ENCODE data around the gene B3GNT2. TPM values are rescaled to one million over a fixed set of nuclear protein-coding genes. Genes with fewer than 3 reads are reported as not detected.

The B3GNT2 gene
- polyA plus RNA-seq, 4 donors, result 13.4 to 24.7 (median 19.2) TPM

GRCh38 chr2:62216616-62217015 is 20.7 kb downstream of the B3GNT2 start:
- peak overlapping the region in 2 of 3 donors; percentile 31 to 60 for H3K27ac ChIP-seq (ENCODE audit: low read depth in 1 of 3, low read length in 2 of 3)
- H3K4me1 ChIP-seq (ENCODE audit: control insufficient read depth in 3 of 3, insufficient read depth in 2 of 3, low read depth in 1 of 3, low read length in 2 of 3), result peaks cover 7 to 25% (median 21%) of the 10 kb centered on the region in 3 donors
- H3K9me3 ChIP-seq (ENCODE audit: control insufficient read depth in 2 of 2, insufficient read depth in 1 of 2, low read depth in 1 of 2, low read length in 1 of 2), result peaks cover 0 to 13% of the 10 kb centered on the region in 2 donors
- no peak overlapping the region for H3K4me3 ChIP-seq (ENCODE audit: low read depth in 1 of 3, low read length in 3 of 3)
- no peaks in the 10 kb centered on the region for H3K27me3 ChIP-seq (ENCODE audit: control insufficient read depth in 3 of 3, insufficient read depth in 3 of 3, low read length in 3 of 3)
- peaks cover 0 to 15% (median 0%) of the 10 kb centered on the region in 3 donors for H3K36me3 ChIP-seq (ENCODE audit: control insufficient read depth in 3 of 3, insufficient read depth in 2 of 3, low read depth in 1 of 3, low read length in 3 of 3)
- 66 to 79% (median 75%) methylated on average over 8 of the region's 8 CpGs for WGBS, 3 donors
- FAIRE-seq (no peak), DNase-seq (peak; percentile 59 to 65)

DNA sequence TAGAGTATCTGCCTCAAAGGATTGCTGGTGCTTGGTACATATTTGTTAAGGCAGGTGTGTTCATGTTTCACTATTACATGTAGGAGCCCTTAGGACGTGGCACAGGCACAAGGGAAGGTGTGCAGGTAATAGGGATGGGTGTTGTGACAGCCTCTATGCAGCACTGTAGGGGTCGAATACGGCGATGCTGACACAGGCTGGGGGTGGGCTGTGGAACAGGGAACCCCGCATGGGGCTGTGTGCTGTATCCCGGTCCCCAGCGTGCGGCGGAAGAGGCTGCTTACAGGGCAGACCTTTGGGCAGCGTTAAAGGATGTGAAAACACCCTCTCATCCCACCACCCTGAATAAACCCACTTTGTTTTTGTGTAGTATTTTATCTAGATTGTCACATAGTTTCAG is 21.5 kb downstream of the B3GNT2 start:
- WGBS, 3 donors, result 85 to 95% (median 88%) methylated on average over 10 of the region's 10 CpGs

GRCh38 chr2:62217970-62218369 is 22.1 kb downstream of the B3GNT2 start:
- Histone ChIP-seq H3K4me1 (ENCODE audit: control insufficient read depth in 3 of 3, insufficient read depth in 2 of 3, low read depth in 1 of 3, low read length in 2 of 3) (peaks cover 7 to 25% (median 21%) of the 10 kb centered on the region in 3 donors), H3K9me3 (ENCODE audit: control insufficient read depth in 2 of 2, insufficient read depth in 1 of 2, low read depth in 1 of 2, low read length in 1 of 2) (peaks cover 0 to 13% of the 10 kb centered on the region in 2 donors), H3K36me3 (ENCODE audit: control insufficient read depth in 3 of 3, insufficient read depth in 2 of 3, low read depth in 1 of 3, low read length in 3 of 3) (peaks cover 0 to 16% (median under 1%) of the 10 kb centered on the region in 3 donors), H3K4me3 (ENCODE audit: low read depth in 1 of 3, low read length in 3 of 3) (no peak overlapping the region), H3K27ac (ENCODE audit: low read depth in 1 of 3, low read length in 2 of 3) (peak overlapping the region in 2 of 3 donors; percentile 25 to 52), H3K27me3 (ENCODE audit: control insufficient read depth in 3 of 3, insufficient read depth in 3 of 3, low read length in 3 of 3) (no peaks in the 10 kb centered on the region)
- WGBS, 3 donors, result 77 to 87% (median 87%) methylated on average over 5 of the region's 5 CpGs
- DNase-seq, result no peak
- FAIRE-seq, result no peak

More for the DNA sequence above, 21.5 kb downstream of the B3GNT2 start:
- FAIRE-seq (no peak), DNase-seq (no peak)
- Histone ChIP-seq H3K9me3 (ENCODE audit: control insufficient read depth in 2 of 2, insufficient read depth in 1 of 2, low read depth in 1 of 2, low read length in 1 of 2) (peaks cover 0 to 13% of the 10 kb centered on the region in 2 donors), H3K4me1 (ENCODE audit: control insufficient read depth in 3 of 3, insufficient read depth in 2 of 3, low read depth in 1 of 3, low read length in 2 of 3) (peaks cover 7 to 25% (median 21%) of the 10 kb centered on the region in 3 donors), H3K27ac (ENCODE audit: low read depth in 1 of 3, low read length in 2 of 3) (peak overlapping the region in 1 of 3 donors; percentile 78), H3K36me3 (ENCODE audit: control insufficient read depth in 3 of 3, insufficient read depth in 2 of 3, low read depth in 1 of 3, low read length in 3 of 3) (peaks cover 0 to 14% (median 0%) of the 10 kb centered on the region in 3 donors), H3K4me3 (ENCODE audit: low read depth in 1 of 3, low read length in 3 of 3) (no peak overlapping the region), H3K27me3 (ENCODE audit: control insufficient read depth in 3 of 3, insufficient read depth in 3 of 3, low read length in 3 of 3) (no peaks in the 10 kb centered on the region)

DNA sequence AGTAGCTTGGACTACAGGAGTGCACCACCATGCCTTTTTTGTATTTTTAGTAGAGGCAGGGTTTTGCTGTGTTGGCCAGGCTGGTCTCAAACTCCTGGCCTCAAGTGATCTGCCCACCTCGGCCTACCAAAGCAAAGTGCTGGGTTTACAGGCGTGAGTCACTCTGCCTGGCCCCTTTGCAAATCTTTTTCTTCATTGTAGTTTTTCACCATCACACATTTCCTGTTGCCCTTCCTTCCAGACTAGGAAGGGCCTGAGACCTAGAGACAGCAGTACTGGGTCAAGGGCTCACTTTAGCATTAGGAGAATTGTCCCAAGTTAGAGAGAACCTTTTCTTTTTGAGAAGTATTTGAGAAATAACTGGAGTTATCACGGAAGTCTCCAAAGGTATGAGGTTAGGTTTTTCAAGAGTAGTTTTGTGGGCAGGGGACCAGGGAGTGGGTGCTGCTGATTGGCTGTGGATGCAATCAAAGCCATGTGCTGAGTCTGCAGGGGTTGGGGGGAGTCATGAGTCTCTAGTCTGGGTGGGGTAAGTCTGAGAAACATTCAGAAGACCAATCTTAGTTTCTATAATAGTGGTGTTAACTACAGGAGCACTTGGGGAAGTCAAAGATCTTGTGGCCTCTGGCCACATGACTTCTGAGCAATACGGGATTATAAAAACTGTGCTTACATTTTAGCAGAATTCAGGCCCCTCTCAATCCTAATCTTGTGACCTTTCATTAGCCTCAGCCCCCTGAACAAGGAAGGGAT is 23.7 kb downstream of the B3GNT2 start:
- Histone ChIP-seq H3K27ac (ENCODE audit: low read depth in 1 of 3, low read length in 2 of 3) (peak overlapping the region in 1 of 3 donors; percentile 54), H3K4me3 (ENCODE audit: low read depth in 1 of 3, low read length in 3 of 3) (no peak overlapping the region), H3K27me3 (ENCODE audit: control insufficient read depth in 3 of 3, insufficient read depth in 3 of 3, low read length in 3 of 3) (no peaks in the 10 kb centered on the region), H3K9me3 (ENCODE audit: control insufficient read depth in 2 of 2, insufficient read depth in 1 of 2, low read depth in 1 of 2, low read length in 1 of 2) (peaks cover 0 to 13% of the 10 kb centered on the region in 2 donors), H3K36me3 (ENCODE audit: control insufficient read depth in 3 of 3, insufficient read depth in 2 of 3, low read depth in 1 of 3, low read length in 3 of 3) (peaks cover 0 to 11% (median 2%) of the 10 kb centered on the region in 3 donors), H3K4me1 (ENCODE audit: control insufficient read depth in 3 of 3, insufficient read depth in 2 of 3, low read depth in 1 of 3, low read length in 2 of 3) (peaks cover 2 to 25% (median 21%) of the 10 kb centered on the region in 3 donors)
- no peak for FAIRE-seq
- WGBS, 3 donors, result 69 to 78% (median 78%) methylated on average over 4 of the region's 4 CpGs
- no peak for DNase-seq

- no peaks in the 10 kb centered on the region for H3K27me3 ChIP-seq (ENCODE audit: control insufficient read depth in 3 of 3, insufficient read depth in 3 of 3, low read length in 3 of 3)
- FAIRE-seq (no peak), DNase-seq (peak in 1 of 2 donors; percentile 27)
- no peak overlapping the region for H3K4me3 ChIP-seq (ENCODE audit: low read depth in 1 of 3, low read length in 3 of 3)
- H3K4me1 ChIP-seq (ENCODE audit: control insufficient read depth in 3 of 3, insufficient read depth in 2 of 3, low read depth in 1 of 3, low read length in 2 of 3), result peaks cover 2 to 13% (median 8%) of the 10 kb centered on the region in 3 donors
- peaks cover 0 to 13% of the 10 kb centered on the region in 2 donors for H3K9me3 ChIP-seq (ENCODE audit: control insufficient read depth in 2 of 2, insufficient read depth in 1 of 2, low read depth in 1 of 2, low read length in 1 of 2)
- H3K27ac ChIP-seq (ENCODE audit: low read depth in 1 of 3, low read length in 2 of 3), result peak overlapping the region in 1 of 3 donors; percentile 15
- WGBS, 3 donors, result 8 to 25% (median 24%) methylated on average over 1 of the region's 1 CpG
- peaks cover 0 to 17% (median 9%) of the 10 kb centered on the region in 3 donors for H3K36me3 ChIP-seq (ENCODE audit: control insufficient read depth in 3 of 3, insufficient read depth in 2 of 3, low read depth in 1 of 3, low read length in 3 of 3)
Measured at GRCh38 chr2:62221141-62221540, 25.2 kb downstream of the B3GNT2 start.

- 90 to 96% (median 94%) methylated on average over 12 of the region's 12 CpGs for WGBS, 3 donors
- no peak overlapping the region for H3K4me3 ChIP-seq (ENCODE audit: low read depth in 1 of 3, low read length in 3 of 3)
- DNase-seq, result no peak
- peaks cover 0 to 11% (median 1%) of the 10 kb centered on the region in 3 donors for H3K4me1 ChIP-seq (ENCODE audit: control insufficient read depth in 3 of 3, insufficient read depth in 2 of 3, low read depth in 1 of 3, low read length in 2 of 3)
- H3K9me3 ChIP-seq (ENCODE audit: control insufficient read depth in 2 of 2, insufficient read depth in 1 of 2, low read depth in 1 of 2, low read length in 1 of 2), result peaks cover 0 to 13% of the 10 kb centered on the region in 2 donors
- peaks cover 0 to 14% (median 9%) of the 10 kb centered on the region in 3 donors for H3K36me3 ChIP-seq (ENCODE audit: control insufficient read depth in 3 of 3, insufficient read depth in 2 of 3, low read depth in 1 of 3, low read length in 3 of 3)
- no peak overlapping the region for H3K27ac ChIP-seq (ENCODE audit: low read depth in 1 of 3, low read length in 2 of 3)
- H3K27me3 ChIP-seq (ENCODE audit: control insufficient read depth in 3 of 3, insufficient read depth in 3 of 3, low read length in 3 of 3), result no peaks in the 10 kb centered on the region
- FAIRE-seq, result no peak
Measured at GRCh38 chr2:62222171-62222570, 26.3 kb downstream of the B3GNT2 start.

GRCh38 chr2:62222674-62223073 is 26.8 kb downstream of the B3GNT2 start:
- peak overlapping the region in 1 of 3 donors; percentile 66 for H3K27ac ChIP-seq (ENCODE audit: low read depth in 1 of 3, low read length in 2 of 3)
- no peak for FAIRE-seq
- peaks cover 0 to 11% (median 0%) of the 10 kb centered on the region in 3 donors for H3K4me1 ChIP-seq (ENCODE audit: control insufficient read depth in 3 of 3, insufficient read depth in 2 of 3, low read depth in 1 of 3, low read length in 2 of 3)
- H3K27me3 ChIP-seq (ENCODE audit: control insufficient read depth in 3 of 3, insufficient read depth in 3 of 3, low read length in 3 of 3), result no peaks in the 10 kb centered on the region
- DNase-seq, result no peak
- 82 to 87% (median 83%) methylated on average over 8 of the region's 8 CpGs for WGBS, 3 donors
- peaks cover 0 to 14% (median 9%) of the 10 kb centered on the region in 3 donors for H3K36me3 ChIP-seq (ENCODE audit: control insufficient read depth in 3 of 3, insufficient read depth in 2 of 3, low read depth in 1 of 3, low read length in 3 of 3)
- H3K9me3 ChIP-seq (ENCODE audit: control insufficient read depth in 2 of 2, insufficient read depth in 1 of 2, low read depth in 1 of 2, low read length in 1 of 2), result peaks cover 0 to 13% of the 10 kb centered on the region in 2 donors
- no peak overlapping the region for H3K4me3 ChIP-seq (ENCODE audit: low read depth in 1 of 3, low read length in 3 of 3)

- Histone ChIP-seq H3K4me1 (ENCODE audit: control insufficient read depth in 3 of 3, insufficient read depth in 2 of 3, low read depth in 1 of 3, low read length in 2 of 3) (peaks cover 0 to 5% (median 0%) of the 10 kb centered on the region in 3 donors), H3K27me3 (ENCODE audit: control insufficient read depth in 3 of 3, insufficient read depth in 3 of 3, low read length in 3 of 3) (no peaks in the 10 kb centered on the region), H3K36me3 (ENCODE audit: control insufficient read depth in 3 of 3, insufficient read depth in 2 of 3, low read depth in 1 of 3, low read length in 3 of 3) (peaks cover 0 to 14% (median 9%) of the 10 kb centered on the region in 3 donors), H3K4me3 (ENCODE audit: low read depth in 1 of 3, low read length in 3 of 3) (no peak overlapping the region), H3K27ac (ENCODE audit: low read depth in 1 of 3, low read length in 2 of 3) (no peak overlapping the region), H3K9me3 (ENCODE audit: control insufficient read depth in 2 of 2, insufficient read depth in 1 of 2, low read depth in 1 of 2, low read length in 1 of 2) (peaks cover 0 to under 1% of the 10 kb centered on the region in 2 donors)
- WGBS, 3 donors, result 77 to 85% (median 85%) methylated on average over 1 of the region's 1 CpG
- no peak for DNase-seq
- no peak for FAIRE-seq
Measured at GRCh38 chr2:62224976-62225375, 29.1 kb downstream of the B3GNT2 start.

All from small intestine (tissue), 7 donors.